PC-9 (cell line): Measurements from ENCODE around the gene NCBP2.

Source experiments
- EZH2 ChIP-seq: fragments of 200-600 bp; sonication (generic); IDR thresholded peaks from 2 replicates; pipeline ENCODE4 v1.8.0; 2017; ENCODE audit warnings: antibody characterized with exemption, low read depth
- TF ChIP-seq, protein P1 (sequence below): fragments of 200-600 bp; sonication (generic); conservative IDR thresholded peaks from 2 replicates; pipeline ENCODE4 v1.6.1; 2017; ENCODE audit warnings: mixed run types, antibody characterized with exemption, mild to moderate bottlenecking, moderate library complexity

DNA sequence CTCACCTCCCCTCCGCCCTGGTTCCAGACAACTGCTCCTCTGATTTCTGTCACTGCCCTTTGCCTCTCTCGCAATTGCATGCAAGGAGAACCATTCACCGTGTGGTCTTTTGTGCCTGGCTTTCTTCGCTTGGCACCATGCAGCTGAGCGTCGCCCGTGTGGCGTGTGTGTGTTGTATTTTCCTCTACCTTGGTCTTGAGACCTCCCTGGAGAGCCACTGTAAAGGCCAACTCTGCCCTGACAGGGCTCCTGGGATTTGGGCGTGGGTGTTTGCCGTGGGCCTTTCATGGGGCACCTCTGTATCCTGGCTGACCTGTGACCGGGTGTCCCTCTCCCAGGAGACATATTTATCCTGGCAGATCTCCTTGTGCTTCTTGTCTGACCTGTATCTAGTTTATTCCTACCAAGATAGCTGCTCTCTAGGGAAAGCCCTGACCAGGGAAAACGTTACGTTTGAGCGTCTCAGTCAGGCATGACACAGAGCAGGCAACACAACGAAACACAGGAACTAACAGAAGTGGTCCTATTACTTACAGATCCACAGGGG is 28.3 kb upstream of the NCBP2 start:
- TF ChIP-seq, protein P1, sequence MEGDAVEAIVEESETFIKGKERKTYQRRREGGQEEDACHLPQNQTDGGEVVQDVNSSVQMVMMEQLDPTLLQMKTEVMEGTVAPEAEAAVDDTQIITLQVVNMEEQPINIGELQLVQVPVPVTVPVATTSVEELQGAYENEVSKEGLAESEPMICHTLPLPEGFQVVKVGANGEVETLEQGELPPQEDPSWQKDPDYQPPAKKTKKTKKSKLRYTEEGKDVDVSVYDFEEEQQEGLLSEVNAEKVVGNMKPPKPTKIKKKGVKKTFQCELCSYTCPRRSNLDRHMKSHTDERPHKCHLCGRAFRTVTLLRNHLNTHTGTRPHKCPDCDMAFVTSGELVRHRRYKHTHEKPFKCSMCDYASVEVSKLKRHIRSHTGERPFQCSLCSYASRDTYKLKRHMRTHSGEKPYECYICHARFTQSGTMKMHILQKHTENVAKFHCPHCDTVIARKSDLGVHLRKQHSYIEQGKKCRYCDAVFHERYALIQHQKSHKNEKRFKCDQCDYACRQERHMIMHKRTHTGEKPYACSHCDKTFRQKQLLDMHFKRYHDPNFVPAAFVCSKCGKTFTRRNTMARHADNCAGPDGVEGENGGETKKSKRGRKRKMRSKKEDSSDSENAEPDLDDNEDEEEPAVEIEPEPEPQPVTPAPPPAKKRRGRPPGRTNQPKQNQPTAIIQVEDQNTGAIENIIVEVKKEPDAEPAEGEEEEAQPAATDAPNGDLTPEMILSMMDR = no peak
- TF ChIP-seq EZH2 = no peak
